ENCODE results near the gene CAP2. TPM values are rescaled to one million over a fixed set of nuclear protein-coding genes. Genes with fewer than 3 reads are reported as not detected.
A peak's percentile ranks its signal among the peaks of the same experiment; 100 is the strongest.

CAP2 gene
- total RNA-seq, result 1 to 10 TPM; 1.4 to 2.9 (median 2.2) TPM

DNA sequence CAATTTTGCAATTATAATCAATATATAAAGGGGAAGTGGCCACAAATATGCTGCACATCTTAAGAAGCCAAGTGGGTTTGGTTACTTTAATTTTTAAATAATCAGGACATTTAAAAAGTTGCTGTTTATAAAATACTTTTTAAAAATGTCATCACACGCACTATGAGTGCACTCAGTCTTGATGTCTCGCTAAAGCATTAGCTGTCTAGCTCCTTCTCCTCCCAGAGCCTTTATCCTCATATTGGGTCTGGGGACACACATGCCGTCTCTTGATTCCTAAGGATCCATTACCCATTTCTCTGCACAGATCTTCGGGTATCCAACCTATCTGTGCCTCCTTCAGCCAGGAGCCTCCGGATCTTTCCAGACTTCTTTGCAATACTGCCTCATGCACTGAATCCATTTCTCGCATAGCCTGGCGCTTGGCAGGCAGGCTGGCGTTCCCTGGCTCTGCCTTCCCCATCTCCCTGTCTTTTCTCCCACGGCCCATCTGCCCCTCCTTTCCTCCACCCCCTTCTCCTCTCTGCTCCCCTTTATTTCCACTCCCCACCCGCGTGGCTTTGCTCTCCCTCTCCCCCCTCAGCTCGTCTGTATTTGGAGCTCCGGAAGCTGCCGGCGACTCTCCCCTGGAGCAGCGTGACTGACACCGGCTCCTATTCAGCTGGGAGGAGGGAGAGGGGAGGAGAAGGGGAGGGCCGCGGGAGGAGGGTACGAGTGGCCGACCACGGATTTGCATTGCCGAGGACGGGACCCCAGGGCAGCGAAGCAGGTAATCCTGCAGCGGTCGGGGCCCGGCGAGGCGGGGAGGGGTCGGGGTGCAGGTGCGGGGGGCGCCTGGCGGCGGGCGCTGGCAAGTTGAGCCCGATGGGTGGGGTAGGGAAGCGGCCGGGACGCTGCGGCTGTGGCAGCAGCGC is at the start of gene CAP2:
CAP2 (plus strand) TSS at position 618 of the 914 bp plus-strand sequence. CDS start 27,961 bp downstream, outside the sequence.
- Histone ChIP-seq H3K27me3 (no peaks in the 10 kb centered on the region), H3K36me3 (no peaks in the 10 kb centered on the region), H3K4me1 (peaks cover 12% of the 10 kb centered on the region), H3K9me3 (no peaks in the 10 kb centered on the region), H3K27ac (peak within 1 kb of the TSS; percentile 56), H3K4me3 (peak within 1 kb of the TSS; percentile 59)
- WGBS, result 4% methylated on average over 29 of the region's 42 CpGs
- TF ChIP-seq EP300 (IDR thresholded peaks at IDR 0.05) (no peak), POLR2A (IDR thresholded peaks at IDR 0.05) (no peak), POLR2AphosphoS5 (IDR thresholded peaks at IDR 0.05) (no peak)
- TF ChIP-seq, protein P1, sequence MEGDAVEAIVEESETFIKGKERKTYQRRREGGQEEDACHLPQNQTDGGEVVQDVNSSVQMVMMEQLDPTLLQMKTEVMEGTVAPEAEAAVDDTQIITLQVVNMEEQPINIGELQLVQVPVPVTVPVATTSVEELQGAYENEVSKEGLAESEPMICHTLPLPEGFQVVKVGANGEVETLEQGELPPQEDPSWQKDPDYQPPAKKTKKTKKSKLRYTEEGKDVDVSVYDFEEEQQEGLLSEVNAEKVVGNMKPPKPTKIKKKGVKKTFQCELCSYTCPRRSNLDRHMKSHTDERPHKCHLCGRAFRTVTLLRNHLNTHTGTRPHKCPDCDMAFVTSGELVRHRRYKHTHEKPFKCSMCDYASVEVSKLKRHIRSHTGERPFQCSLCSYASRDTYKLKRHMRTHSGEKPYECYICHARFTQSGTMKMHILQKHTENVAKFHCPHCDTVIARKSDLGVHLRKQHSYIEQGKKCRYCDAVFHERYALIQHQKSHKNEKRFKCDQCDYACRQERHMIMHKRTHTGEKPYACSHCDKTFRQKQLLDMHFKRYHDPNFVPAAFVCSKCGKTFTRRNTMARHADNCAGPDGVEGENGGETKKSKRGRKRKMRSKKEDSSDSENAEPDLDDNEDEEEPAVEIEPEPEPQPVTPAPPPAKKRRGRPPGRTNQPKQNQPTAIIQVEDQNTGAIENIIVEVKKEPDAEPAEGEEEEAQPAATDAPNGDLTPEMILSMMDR (IDR thresholded peaks at IDR 0.05), result no peak
- peak; percentile 69 to 80 for DNase-seq (ENCODE audit: low spot score in 2 of 2)

GRCh38 chr6:17347012-17347411 is 46.4 kb upstream of the CAP2 start:
- no peaks in the 10 kb centered on the region for H3K27me3 ChIP-seq
- WGBS, result 65% methylated on average over 2 of the region's 2 CpGs
- DNase-seq (ENCODE audit: low spot score in 2 of 2), result no peak
- H3K4me3 ChIP-seq, result no peak overlapping the region
- TF ChIP-seq EP300 (IDR thresholded peaks at IDR 0.05) (no peak), POLR2A (IDR thresholded peaks at IDR 0.05) (no peak), POLR2AphosphoS5 (IDR thresholded peaks at IDR 0.05) (no peak)
- TF ChIP-seq, protein P1 (IDR thresholded peaks at IDR 0.05), result no peak
- no peaks in the 10 kb centered on the region for H3K36me3 ChIP-seq
- no peaks in the 10 kb centered on the region for H3K9me3 ChIP-seq
- no peaks in the 10 kb centered on the region for H3K4me1 ChIP-seq
- no peak overlapping the region for H3K27ac ChIP-seq

DNA sequence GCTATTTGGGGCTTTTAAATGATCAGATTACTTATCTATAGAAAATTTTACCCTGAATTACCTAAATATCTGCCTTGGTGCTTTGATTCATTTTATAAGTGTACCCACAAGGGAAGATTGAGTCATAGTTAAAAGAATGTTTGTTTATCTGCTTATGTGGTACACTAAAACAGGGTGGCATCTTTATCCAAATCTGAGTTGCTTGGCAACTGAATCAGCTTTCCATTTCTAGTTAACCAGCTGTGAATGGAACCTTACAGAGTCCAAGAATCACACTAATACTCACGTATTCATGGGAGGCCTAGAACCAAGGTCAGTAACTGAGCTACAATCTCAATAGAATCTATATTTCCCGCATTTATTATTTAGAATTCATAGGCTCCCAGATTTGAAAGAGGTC is 44.0 kb upstream of the CAP2 start:
- Histone ChIP-seq H3K9me3 (no peaks in the 10 kb centered on the region), H3K36me3 (no peaks in the 10 kb centered on the region), H3K4me3 (no peak overlapping the region), H3K27ac (no peak overlapping the region), H3K27me3 (no peaks in the 10 kb centered on the region), H3K4me1 (no peaks in the 10 kb centered on the region)
- 98% methylated on average over 2 of the region's 2 CpGs for WGBS
- no peak for DNase-seq (ENCODE audit: low spot score in 2 of 2)
- TF ChIP-seq, protein P1 (IDR thresholded peaks at IDR 0.05), result no peak
- TF ChIP-seq EP300 (IDR thresholded peaks at IDR 0.05), result no peak
- TF ChIP-seq POLR2A (IDR thresholded peaks at IDR 0.05), result no peak
- TF ChIP-seq POLR2AphosphoS5 (IDR thresholded peaks at IDR 0.05), result no peak

GRCh38 chr6:17352302-17352701 is 41.1 kb upstream of the CAP2 start:
- TF ChIP-seq POLR2A (IDR thresholded peaks at IDR 0.05) (no peak), EP300 (IDR thresholded peaks at IDR 0.05) (no peak), POLR2AphosphoS5 (IDR thresholded peaks at IDR 0.05) (no peak)
- TF ChIP-seq, protein P1 (IDR thresholded peaks at IDR 0.05), result no peak
- Histone ChIP-seq H3K4me1 (no peaks in the 10 kb centered on the region), H3K4me3 (no peak overlapping the region), H3K36me3 (no peaks in the 10 kb centered on the region), H3K27me3 (no peaks in the 10 kb centered on the region), H3K9me3 (no peaks in the 10 kb centered on the region), H3K27ac (no peak overlapping the region)
- DNase-seq (ENCODE audit: low spot score in 2 of 2), result no peak

GRCh38 chr6:17353440-17354175 is 39.8 kb upstream of the CAP2 start:
- WGBS, result 61% methylated on average over 4 of the region's 4 CpGs
- H3K36me3 ChIP-seq, result no peaks in the 10 kb centered on the region
- no peaks in the 10 kb centered on the region for H3K4me1 ChIP-seq
- H3K4me3 ChIP-seq, result no peak overlapping the region
- no peaks in the 10 kb centered on the region for H3K27me3 ChIP-seq
- DNase-seq (ENCODE audit: low spot score in 2 of 2), result no peak
- TF ChIP-seq POLR2A (IDR thresholded peaks at IDR 0.05), result no peak
- TF ChIP-seq, protein P1 (IDR thresholded peaks at IDR 0.05), result no peak
- TF ChIP-seq EP300 (IDR thresholded peaks at IDR 0.05), result no peak
- TF ChIP-seq POLR2AphosphoS5 (IDR thresholded peaks at IDR 0.05), result no peak
- no peak overlapping the region for H3K27ac ChIP-seq
- no peaks in the 10 kb centered on the region for H3K9me3 ChIP-seq

Data from suprapubic skin (tissue), 4 donors.